Measurements from ENCODE around the gene PCDHA2.
"Not testable (repeated sequence)": the region's sequence is repeated elsewhere in the genome, so short reads cannot be mapped to it uniquely, and the experiment has no call there.

The PCDHA2 gene

DNA sequence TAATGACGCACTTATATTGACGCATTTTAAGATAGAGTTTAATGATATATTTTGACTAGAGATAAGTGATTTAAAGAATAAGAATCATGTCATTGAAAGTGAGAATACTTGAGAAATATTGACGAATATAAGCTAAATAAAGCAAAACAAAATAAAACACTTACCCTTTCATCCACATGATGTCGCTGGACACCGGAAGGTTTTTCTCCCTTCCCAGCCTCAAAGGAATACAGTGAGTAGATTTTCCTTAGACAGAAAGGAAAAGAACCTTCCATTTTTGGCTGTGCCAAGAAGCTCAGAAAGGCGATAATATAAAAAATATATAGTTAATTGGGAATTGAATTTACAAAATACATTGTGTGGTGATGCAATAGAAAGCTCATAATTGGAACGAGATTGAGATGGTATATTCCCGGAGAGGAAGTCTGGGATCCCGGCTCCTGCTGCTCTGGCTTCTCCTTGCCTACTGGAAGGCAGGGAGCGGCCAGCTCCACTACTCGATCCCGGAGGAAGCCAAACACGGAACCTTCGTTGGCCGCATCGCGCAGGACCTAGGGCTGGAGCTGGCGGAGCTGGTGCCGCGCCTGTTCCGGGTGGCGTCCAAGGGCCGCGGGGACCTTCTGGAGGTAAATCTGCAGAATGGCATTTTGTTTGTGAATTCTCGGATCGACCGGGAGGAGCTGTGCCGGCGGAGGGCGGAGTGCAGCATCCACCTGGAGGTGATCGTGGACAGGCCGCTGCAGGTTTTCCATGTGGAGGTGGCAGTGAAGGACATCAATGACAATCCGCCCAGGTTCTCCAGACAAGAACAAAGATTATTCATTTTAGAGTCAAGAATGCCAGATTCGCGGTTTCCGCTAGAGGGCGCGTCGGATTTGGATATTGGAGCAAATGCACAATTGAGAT, 27.0 kb downstream of the PCDHA2 start, which contains the start of gene PCDHA5:
TSS of gene PCDHA5 (plus strand) at position 239 of the 906 bp plus-strand sequence.
- DNase-seq (ENCODE audit: low spot score): no peak

DNA sequence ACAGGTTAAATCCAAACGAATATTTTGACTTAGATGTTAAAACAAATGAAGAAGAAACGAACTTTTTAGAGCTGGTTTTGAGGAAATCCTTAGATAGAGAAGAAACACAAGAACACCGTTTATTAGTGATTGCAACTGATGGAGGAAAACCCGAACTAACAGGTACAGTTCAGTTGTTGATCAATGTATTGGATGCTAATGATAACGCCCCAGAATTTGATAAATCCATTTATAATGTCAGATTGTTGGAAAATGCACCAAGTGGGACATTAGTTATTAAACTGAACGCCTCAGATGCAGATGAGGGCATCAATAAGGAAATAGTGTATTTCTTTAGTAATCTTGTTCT, 27.6 kb downstream of the PCDHA2 start:
- DNase-seq (ENCODE audit: low spot score): no peak

DNA sequence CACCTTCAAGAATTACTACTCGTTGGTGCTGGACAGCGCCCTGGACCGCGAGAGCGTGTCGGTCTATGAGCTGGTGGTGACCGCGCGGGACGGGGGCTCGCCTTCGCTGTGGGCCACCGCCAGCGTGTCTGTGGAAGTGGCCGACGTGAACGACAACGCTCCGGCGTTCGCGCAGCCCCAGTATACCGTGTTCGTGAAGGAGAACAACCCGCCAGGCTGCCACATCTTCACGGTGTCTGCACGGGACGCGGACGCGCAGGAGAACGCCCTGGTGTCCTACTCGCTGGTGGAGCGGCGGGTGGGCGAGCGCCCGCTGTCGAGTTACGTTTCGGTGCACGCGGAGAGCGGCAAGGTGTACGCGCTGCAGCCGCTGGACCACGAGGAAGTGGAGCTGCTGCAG, 28.3 kb downstream of the PCDHA2 start:
- not testable (repeated sequence) for DNase-seq (ENCODE audit: low spot score)

DNA sequence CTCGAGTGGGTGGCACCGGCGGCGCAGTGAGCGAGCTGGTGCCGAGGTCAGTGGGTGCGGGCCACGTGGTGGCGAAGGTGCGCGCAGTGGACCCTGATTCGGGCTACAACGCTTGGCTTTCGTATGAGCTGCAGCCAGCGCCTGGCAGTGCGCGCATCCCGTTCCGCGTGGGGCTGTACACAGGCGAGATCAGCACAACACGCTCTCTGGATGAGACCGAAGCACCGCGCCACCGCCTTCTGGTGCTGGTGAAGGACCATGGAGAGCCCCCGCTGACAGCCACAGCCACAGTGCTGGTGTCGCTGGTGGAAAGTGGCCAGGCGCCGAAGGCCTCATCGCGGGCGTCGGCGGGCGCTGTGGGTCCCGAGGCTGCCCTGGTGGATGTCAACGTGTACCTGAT, 28.8 kb downstream of the PCDHA2 start:
- no peak for DNase-seq (ENCODE audit: low spot score)

DNA sequence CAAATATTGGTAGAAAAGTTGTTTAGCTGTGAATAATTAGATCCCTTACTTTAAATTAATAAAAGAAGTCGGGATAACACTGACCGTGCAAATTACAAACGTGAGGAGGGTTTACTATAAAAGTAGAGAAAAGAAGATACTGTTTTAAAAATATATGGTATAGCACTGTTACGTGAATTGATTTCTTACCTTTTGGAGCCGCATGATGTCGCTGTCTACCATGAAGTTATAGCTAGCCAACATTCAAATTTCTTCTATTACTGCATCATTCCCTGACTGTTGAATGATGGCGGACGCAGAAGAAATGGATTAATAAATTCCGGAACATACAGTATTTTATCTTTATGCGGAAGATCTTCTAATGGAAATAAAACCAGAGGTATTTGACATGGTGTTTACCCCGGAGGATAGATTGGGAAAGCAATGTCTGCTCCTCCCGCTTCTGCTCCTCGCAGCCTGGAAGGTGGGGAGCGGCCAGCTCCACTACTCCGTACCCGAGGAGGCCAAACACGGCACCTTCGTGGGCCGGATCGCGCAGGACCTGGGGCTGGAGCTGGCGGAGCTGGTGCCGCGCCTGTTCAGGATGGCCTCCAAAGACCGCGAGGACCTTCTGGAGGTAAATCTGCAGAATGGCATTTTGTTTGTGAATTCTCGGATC, 33.2 kb downstream of the PCDHA2 start, which contains the start of gene PCDHA6:
TSS of gene PCDHA6 (plus strand) at position 257 of the 658 bp plus-strand sequence. CDS start at position 389, 132 bp downstream.
- DNase-seq (ENCODE audit: low spot score): no peak

DNA sequence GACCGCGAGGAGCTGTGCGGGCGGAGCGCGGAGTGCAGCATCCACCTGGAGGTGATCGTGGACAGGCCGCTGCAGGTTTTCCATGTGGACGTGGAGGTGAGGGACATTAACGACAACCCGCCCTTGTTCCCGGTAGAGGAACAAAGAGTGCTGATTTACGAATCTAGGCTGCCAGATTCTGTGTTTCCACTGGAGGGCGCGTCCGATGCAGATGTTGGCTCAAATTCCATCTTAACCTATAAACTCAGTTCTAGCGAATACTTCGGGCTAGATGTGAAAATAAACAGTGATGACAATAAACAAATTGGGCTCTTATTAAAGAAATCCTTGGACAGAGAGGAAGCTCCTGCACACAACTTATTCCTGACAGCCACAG, 33.7 kb downstream of the PCDHA2 start:
- no peak for DNase-seq (ENCODE audit: low spot score)

DNA sequence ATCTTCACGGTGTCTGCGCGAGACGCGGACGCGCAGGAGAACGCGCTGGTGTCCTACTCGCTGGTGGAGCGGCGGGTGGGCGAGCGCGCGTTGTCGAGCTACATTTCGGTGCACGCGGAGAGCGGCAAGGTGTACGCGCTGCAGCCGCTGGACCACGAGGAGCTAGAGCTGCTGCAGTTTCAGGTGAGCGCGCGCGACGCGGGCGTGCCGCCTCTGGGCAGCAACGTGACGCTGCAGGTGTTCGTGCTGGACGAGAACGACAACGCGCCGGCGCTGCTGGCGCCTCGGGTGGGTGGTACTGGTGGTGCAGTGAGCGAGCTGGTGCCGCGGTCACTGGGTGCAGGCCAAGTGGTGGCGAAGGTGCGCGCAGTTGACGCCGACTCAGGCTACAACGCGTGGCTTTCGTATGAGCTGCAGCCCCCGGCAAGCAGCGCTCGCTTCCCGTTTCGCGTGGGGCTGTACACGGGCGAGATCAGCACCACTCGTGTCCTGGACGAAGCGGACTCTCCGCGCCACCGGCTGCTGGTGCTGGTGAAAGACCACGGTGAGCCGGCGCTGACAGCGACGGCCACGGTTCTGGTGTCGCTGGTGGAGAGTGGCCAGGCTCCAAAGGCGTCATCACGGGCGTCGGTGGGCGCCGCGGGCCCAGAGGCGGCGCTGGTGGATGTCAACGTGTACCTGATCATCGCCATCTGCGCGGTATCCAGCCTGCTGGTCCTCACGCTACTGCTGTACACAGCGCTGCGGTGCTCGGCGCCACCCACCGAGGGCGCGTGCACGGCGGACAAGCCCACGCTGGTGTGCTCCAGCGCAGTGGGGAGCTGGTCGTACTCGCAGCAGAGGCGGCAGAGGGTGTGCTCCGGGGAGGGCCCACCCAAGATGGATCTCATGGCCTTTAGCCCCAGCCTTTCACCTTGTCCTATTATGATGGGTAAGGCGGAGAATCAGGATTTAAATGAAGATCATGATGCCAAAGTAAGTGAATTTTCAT, 35.2 kb downstream of the PCDHA2 start:
- DNase-seq (ENCODE audit: low spot score): not testable (repeated sequence)

DNA sequence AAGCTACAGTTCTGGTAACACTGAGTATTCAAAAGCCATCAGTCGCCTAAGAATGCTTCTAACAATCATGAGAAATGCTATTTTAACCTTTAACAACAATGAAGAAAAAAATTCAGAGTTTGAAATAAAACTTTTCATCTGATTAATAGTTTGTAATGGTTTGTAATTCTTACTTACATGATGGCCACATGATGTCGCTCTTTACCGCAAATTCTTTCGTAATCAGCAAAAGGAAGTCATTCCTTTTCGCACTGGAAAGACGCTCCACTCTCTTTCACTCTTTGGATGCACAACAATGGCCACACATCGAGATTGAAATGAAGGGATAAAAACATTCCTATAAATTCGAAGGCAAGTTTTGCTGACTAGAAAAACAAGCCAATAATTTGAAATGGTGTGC, 39.3 kb downstream of the PCDHA2 start, which contains the start of gene PCDHA7:
TSS of gene PCDHA7 (plus strand) at position 277 of the 400 bp plus-strand sequence. CDS start at position 392, 115 bp downstream.
- DNase-seq (ENCODE audit: low spot score): no peak

DNA sequence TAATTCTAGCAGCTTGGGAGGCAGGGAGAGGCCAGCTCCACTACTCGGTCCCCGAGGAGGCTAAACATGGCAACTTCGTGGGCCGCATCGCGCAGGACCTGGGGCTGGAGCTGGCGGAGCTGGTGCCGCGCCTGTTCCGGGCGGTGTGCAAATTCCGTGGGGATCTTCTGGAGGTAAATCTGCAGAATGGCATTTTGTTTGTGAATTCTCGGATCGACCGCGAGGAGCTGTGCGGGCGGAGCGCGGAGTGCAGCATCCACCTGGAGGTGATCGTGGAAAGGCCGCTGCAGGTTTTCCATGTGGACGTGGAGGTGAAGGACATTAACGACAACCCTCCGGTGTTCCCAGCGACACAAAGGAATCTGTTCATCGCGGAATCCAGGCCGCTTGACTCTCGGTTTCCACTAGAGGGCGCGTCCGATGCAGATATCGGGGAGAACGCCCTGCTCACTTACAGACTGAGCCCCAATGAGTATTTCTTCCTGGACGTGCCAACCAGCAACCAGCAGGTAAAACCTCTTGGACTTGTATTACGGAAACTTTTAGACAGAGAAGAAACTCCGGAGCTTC, 39.9 kb downstream of the PCDHA2 start:
- DNase-seq (ENCODE audit: low spot score): not testable (repeated sequence)

DNA sequence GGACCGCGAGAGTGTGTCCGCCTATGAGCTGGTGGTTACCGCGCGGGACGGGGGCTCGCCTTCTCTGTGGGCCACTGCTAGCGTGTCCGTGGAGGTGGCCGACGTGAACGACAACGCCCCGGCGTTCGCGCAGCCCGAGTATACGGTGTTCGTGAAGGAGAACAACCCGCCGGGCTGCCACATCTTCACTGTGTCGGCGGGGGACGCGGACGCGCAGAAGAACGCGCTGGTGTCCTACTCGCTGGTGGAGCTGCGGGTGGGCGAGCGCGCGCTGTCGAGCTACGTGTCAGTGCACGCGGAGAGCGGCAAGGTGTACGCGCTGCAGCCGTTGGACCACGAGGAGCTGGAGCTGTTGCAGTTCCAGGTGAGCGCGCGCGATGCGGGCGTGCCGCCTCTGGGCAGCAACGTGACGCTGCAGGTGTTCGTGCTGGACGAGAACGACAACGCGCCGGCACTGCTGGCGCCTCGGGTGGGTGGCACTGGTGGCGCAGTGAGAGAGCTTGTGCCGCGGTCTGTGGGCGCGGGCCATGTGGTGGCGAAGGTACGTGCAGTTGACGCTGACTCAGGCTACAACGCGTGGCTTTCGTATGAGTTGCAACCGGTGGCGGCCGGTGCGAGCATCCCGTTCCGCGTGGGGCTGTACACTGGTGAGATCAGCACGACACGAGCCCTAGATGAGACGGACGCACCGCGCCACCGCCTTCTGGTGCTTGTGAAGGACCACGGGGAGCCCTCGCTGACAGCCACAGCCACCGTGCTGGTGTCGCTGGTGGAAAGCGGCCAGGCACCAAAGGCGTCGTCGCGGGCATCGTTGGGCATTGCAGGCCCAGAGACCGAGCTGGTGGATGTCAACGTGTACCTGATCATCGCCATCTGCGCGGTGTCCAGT, 41.2 kb downstream of the PCDHA2 start:
- DNase-seq (ENCODE audit: low spot score): no peak

DNA sequence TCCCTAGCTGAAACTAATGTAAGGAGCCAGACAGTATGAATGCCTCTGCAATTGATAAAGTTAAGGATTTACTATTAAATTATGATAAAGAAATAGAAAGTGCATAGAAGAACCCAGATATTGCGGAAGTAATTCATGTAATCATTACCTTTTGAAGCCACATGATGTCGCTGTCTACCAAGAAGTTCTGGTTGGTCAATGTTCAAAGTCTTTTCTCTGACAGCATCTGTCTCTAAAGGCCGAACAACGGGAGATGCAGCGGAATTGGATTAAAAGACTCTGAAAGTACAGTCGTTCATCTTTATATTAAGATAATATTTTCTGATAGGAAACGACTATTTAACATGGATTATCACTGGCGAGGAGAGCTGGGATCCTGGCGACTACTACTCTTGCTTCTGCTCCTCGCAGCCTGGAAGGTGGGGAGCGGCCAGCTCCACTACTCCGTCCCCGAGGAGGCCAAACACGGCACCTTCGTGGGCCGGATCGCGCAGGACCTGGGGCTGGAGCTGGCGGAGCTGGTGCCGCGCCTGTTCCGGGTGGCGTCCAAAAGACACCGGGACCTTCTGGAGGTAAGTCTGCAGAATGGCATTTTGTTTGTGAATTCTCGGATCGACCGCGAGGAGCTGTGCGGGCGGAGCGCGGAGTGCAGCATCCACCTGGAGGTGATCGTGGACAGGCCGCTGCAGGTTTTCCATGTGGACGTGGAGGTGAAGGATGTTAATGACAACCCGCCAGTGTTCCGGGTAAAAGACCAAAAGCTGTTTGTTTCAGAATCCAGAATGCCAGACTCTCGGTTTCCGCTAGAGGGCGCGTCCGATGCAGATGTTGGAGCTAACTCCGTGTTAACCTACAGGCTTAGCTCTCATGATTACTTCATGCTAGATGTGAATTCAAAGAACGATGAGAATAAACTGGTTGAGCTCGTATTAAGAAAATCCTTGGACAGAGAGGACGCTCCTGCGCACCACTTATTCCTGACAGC, 46.6 kb downstream of the PCDHA2 start, which contains the start of gene PCDHA8:
TSS of gene PCDHA8 (plus strand) at position 210 of the 985 bp plus-strand sequence. CDS start at position 345, 135 bp downstream.
- DNase-seq (ENCODE audit: low spot score): no peak

DNA sequence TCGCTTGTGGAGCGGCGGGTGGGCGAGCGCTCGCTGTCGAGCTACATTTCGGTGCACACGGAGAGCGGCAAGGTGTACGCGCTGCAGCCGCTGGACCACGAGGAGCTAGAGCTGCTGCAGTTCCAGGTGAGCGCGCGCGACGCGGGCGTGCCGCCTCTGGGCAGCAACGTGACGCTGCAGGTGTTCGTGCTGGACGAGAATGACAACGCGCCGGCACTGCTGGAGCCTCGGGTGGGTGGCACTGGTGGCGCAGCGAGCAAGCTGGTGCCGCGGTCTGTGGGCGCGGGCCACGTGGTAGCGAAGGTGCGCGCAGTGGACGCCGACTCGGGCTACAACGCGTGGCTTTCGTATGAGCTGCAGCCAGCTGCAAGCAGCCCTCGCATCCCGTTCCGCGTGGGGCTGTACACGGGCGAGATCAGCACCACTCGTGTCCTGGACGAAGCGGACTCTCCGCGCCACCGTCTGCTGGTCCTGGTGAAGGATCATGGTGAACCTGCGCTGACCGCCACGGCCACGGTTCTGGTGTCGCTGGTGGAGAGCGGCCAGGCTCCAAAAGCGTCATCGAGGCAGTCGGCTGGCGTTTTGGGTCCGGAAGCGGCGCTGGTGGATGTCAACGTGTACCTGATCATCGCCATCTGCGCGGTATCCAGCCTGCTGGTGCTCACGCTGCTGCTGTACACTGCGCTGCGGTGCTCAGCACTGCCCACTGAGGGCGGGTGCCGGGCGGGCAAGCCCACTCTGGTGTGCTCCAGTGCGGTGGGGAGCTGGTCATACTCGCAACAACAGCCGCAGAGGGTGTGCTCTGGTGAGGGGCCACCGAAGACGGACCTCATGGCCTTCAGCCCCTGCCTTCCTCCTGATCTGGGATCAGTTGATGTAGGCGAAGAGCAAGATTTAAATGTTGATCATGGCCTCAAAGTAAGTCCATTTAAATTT, 48.4 kb downstream of the PCDHA2 start:
- no peak for DNase-seq (ENCODE audit: low spot score)
